ENCODE data around the gene PIAS4.

GRCh38 chr19:3977242-3978143, 30.0 kb upstream of the PIAS4 start:
- TF ChIP-seq CTCF (IDR thresholded peaks at IDR 0.05) = peak in 1 of 3 donors; percentile 13
- peak in 1 of 3 donors; percentile 23 for TF ChIP-seq POLR2AphosphoS5 (IDR thresholded peaks at IDR 0.05)
- no peak for TF ChIP-seq POLR2A (IDR thresholded peaks at IDR 0.05)
